ENCODE measurements around the gene TRIM26. TPM values are rescaled to one million over a fixed set of nuclear protein-coding genes. Genes with fewer than 3 reads are reported as not detected.
"Not testable (repeated sequence)": the region's sequence is repeated elsewhere in the genome, so short reads cannot be mapped to it uniquely, and the experiment has no call there.

TRIM26 gene
- total RNA-seq (10.1 TPM), polyA plus RNA-seq (ENCODE audit: insufficient read depth in 1 of 8, insufficient read length in 8 of 8, low replicate concordance in 1 of 8) (10 to 100 TPM; 12.8 to 19.1 (median 15.7) TPM)
- long read RNA-seq, donor 1, result 0 reads
- long read RNA-seq, donor 2, result 0 reads
- long read RNA-seq, donor 3, partial matches to known transcripts, result 0 of 2 reads
- long read RNA-seq, donor 3, other reads (novel, unspliced or antisense), result 0 of 2 reads
- long read RNA-seq, donor 4, result 0 reads
- long read RNA-seq, donor 5, partial matches to known transcripts, result 17 of 17 reads
- long read RNA-seq, donor 5, other reads (novel, unspliced or antisense), result 0 of 17 reads
- long read RNA-seq, donor 6, result 0 reads
- long read RNA-seq, donor 7, partial matches to known transcripts, result 0 of 1 reads
- long read RNA-seq, donor 7, other reads (novel, unspliced or antisense), result 0 of 1 reads
- long read RNA-seq, donor 8, result 0 reads
- long read RNA-seq, donor 9, partial matches to known transcripts, result 0 of 1 reads
- long read RNA-seq, donor 9, other reads (novel, unspliced or antisense), result 0 of 1 reads
- long read RNA-seq, donor 10, result 0 reads
- long read RNA-seq, donor 11, partial matches to known transcripts, result 0 of 3 reads
- long read RNA-seq, donor 11, other reads (novel, unspliced or antisense), result 0 of 3 reads

GRCh38 chr6:30212865-30213666, at the start of gene TRIM26:
TRIM26 (minus strand) TSS chr6:30213406; CDS start chr6:30199103, 14,303 bp downstream.
- H3K27ac ChIP-seq (ENCODE audit: low read length), result peak within 1 kb of the TSS; percentile 98
- peaks cover 8% of the 10 kb centered on the region for H3K36me3 ChIP-seq (ENCODE audit: control insufficient read depth, insufficient read depth, low read length)
- H3K9me3 ChIP-seq (replicated peaks; ENCODE audit: control insufficient read depth, low read depth, low read length), result no peaks in the 10 kb centered on the region
- H3K4me1 ChIP-seq (ENCODE audit: control insufficient read depth, insufficient read depth, low read length), result peaks cover 10% of the 10 kb centered on the region
- peak; percentile 99 for DNase-seq
- no peaks in the 10 kb centered on the region for H3K27me3 ChIP-seq (ENCODE audit: control insufficient read depth, insufficient read depth, low read length)
- WGBS (ENCODE audit: insufficient coverage), result under 1% methylated on average over 56 of the region's 59 CpGs
- peak within 1 kb of the TSS; percentile 89 for H3K4me3 ChIP-seq (ENCODE audit: low read length)

- no peaks in the 10 kb centered on the region for H3K9me3 ChIP-seq (replicated peaks; ENCODE audit: control insufficient read depth, low read depth, low read length)
- H3K27me3 ChIP-seq (ENCODE audit: control insufficient read depth, insufficient read depth, low read length), result peaks cover 17% of the 10 kb centered on the region
- 3% methylated on average over 39 of the region's 40 CpGs for WGBS (ENCODE audit: insufficient coverage)
- peaks cover 11% of the 10 kb centered on the region for H3K4me1 ChIP-seq (ENCODE audit: control insufficient read depth, insufficient read depth, low read length)
- DNase-seq, result peak; percentile 19
- H3K27ac ChIP-seq (ENCODE audit: low read length), result no peak overlapping the region
- H3K36me3 ChIP-seq (ENCODE audit: control insufficient read depth, insufficient read depth, low read length), result no peaks in the 10 kb centered on the region
- peak overlapping the region; percentile 91 for H3K4me3 ChIP-seq (ENCODE audit: low read length)
Observed at GRCh38 chr6:30260036-30260504, 46.9 kb upstream of the TRIM26 start.

GRCh38 chr6:30259140-30260035, 46.2 kb upstream of the TRIM26 start:
- WGBS (ENCODE audit: insufficient coverage), result under 1% methylated on average over 50 of the region's 56 CpGs
- H3K27me3 ChIP-seq (ENCODE audit: control insufficient read depth, insufficient read depth, low read length), result peaks cover 17% of the 10 kb centered on the region

GRCh38 chr6:30258204-30258603, 45.0 kb upstream of the TRIM26 start:
- 32% methylated on average over 2 of the region's 3 CpGs for WGBS (ENCODE audit: insufficient coverage)

More at GRCh38 chr6:30259140-30260035, 46.2 kb upstream of the TRIM26 start:
- Histone ChIP-seq H3K9me3 (replicated peaks; ENCODE audit: control insufficient read depth, low read depth, low read length) (no peaks in the 10 kb centered on the region), H3K4me3 (ENCODE audit: low read length) (peak overlapping the region; percentile 91), H3K27ac (ENCODE audit: low read length) (peak overlapping the region; percentile 71), H3K36me3 (ENCODE audit: control insufficient read depth, insufficient read depth, low read length) (no peaks in the 10 kb centered on the region), H3K4me1 (ENCODE audit: control insufficient read depth, insufficient read depth, low read length) (peaks cover 11% of the 10 kb centered on the region)
- DNase-seq, result peak; percentile 89

GRCh38 chr6:30252417-30252816, 39.2 kb upstream of the TRIM26 start:
- no CpG with 5 or more reads among the region's 1 CpG for WGBS (ENCODE audit: insufficient coverage)
- DNase-seq; H3K36me3 ChIP-seq (ENCODE audit: control insufficient read depth, insufficient read depth, low read length): not testable (repeated sequence)

More at GRCh38 chr6:30258204-30258603, 45.0 kb upstream of the TRIM26 start:
- Histone ChIP-seq H3K36me3 (ENCODE audit: control insufficient read depth, insufficient read depth, low read length) (no peaks in the 10 kb centered on the region), H3K9me3 (replicated peaks; ENCODE audit: control insufficient read depth, low read depth, low read length) (no peaks in the 10 kb centered on the region), H3K4me1 (ENCODE audit: control insufficient read depth, insufficient read depth, low read length) (peaks cover 11% of the 10 kb centered on the region), H3K27me3 (ENCODE audit: control insufficient read depth, insufficient read depth, low read length) (peaks cover 17% of the 10 kb centered on the region), H3K27ac (ENCODE audit: low read length) (no peak overlapping the region), H3K4me3 (ENCODE audit: low read length) (no peak overlapping the region)
- no peak for DNase-seq

GRCh38 chr6:30244560-30244959, 31.4 kb upstream of the TRIM26 start:
- Histone ChIP-seq H3K27me3 (ENCODE audit: control insufficient read depth, insufficient read depth, low read length) (no peaks in the 10 kb centered on the region), H3K4me3 (ENCODE audit: low read length) (no peak overlapping the region), H3K9me3 (replicated peaks; ENCODE audit: control insufficient read depth, low read depth, low read length) (no peaks in the 10 kb centered on the region), H3K4me1 (ENCODE audit: control insufficient read depth, insufficient read depth, low read length) (no peaks in the 10 kb centered on the region), H3K27ac (ENCODE audit: low read length) (no peak overlapping the region), H3K36me3 (ENCODE audit: control insufficient read depth, insufficient read depth, low read length) (no peaks in the 10 kb centered on the region)
- WGBS (ENCODE audit: insufficient coverage), result no CpG with 5 or more reads among the region's 3 CpGs
- no peak for DNase-seq

More at GRCh38 chr6:30252417-30252816, 39.2 kb upstream of the TRIM26 start:
- H3K27ac ChIP-seq (ENCODE audit: low read length); H3K9me3 ChIP-seq (replicated peaks; ENCODE audit: control insufficient read depth, low read depth, low read length); H3K27me3 ChIP-seq (ENCODE audit: control insufficient read depth, insufficient read depth, low read length); H3K4me1 ChIP-seq (ENCODE audit: control insufficient read depth, insufficient read depth, low read length); H3K4me3 ChIP-seq (ENCODE audit: low read length): not testable (repeated sequence)

- no peaks in the 10 kb centered on the region for H3K9me3 ChIP-seq (replicated peaks; ENCODE audit: control insufficient read depth, low read depth, low read length)
- no peak overlapping the region for H3K27ac ChIP-seq (ENCODE audit: low read length)
- H3K36me3 ChIP-seq (ENCODE audit: control insufficient read depth, insufficient read depth, low read length), result no peaks in the 10 kb centered on the region
- 33% methylated on average over 3 of the region's 6 CpGs for WGBS (ENCODE audit: insufficient coverage)
- DNase-seq, result peak; percentile 9
- H3K4me3 ChIP-seq (ENCODE audit: low read length), result no peak overlapping the region
- no peaks in the 10 kb centered on the region for H3K4me1 ChIP-seq (ENCODE audit: control insufficient read depth, insufficient read depth, low read length)
- no peaks in the 10 kb centered on the region for H3K27me3 ChIP-seq (ENCODE audit: control insufficient read depth, insufficient read depth, low read length)
Observed at GRCh38 chr6:30238178-30238795, 25.1 kb upstream of the TRIM26 start.

- H3K27me3 ChIP-seq (ENCODE audit: control insufficient read depth, insufficient read depth, low read length), result no peaks in the 10 kb centered on the region
- no peaks in the 10 kb centered on the region for H3K9me3 ChIP-seq (replicated peaks; ENCODE audit: control insufficient read depth, low read depth, low read length)
- no peak overlapping the region for H3K4me3 ChIP-seq (ENCODE audit: low read length)
- peak; percentile 76 for DNase-seq
- H3K4me1 ChIP-seq (ENCODE audit: control insufficient read depth, insufficient read depth, low read length), result no peaks in the 10 kb centered on the region
- H3K36me3 ChIP-seq (ENCODE audit: control insufficient read depth, insufficient read depth, low read length), result no peaks in the 10 kb centered on the region
- no peak overlapping the region for H3K27ac ChIP-seq (ENCODE audit: low read length)
- WGBS (ENCODE audit: insufficient coverage), result no CpG with 5 or more reads among the region's 2 CpGs
Observed at GRCh38 chr6:30234356-30234755, 21.1 kb upstream of the TRIM26 start.

- H3K36me3 ChIP-seq (ENCODE audit: control insufficient read depth, insufficient read depth, low read length), result no peaks in the 10 kb centered on the region
- no peaks in the 10 kb centered on the region for H3K27me3 ChIP-seq (ENCODE audit: control insufficient read depth, insufficient read depth, low read length)
- H3K4me3 ChIP-seq (ENCODE audit: low read length), result no peak overlapping the region
- no peak for DNase-seq
- no peak overlapping the region for H3K27ac ChIP-seq (ENCODE audit: low read length)
- no CpG with 5 or more reads among the region's 2 CpGs for WGBS (ENCODE audit: insufficient coverage)
- H3K9me3 ChIP-seq (replicated peaks; ENCODE audit: control insufficient read depth, low read depth, low read length), result no peaks in the 10 kb centered on the region
- no peaks in the 10 kb centered on the region for H3K4me1 ChIP-seq (ENCODE audit: control insufficient read depth, insufficient read depth, low read length)
Observed at GRCh38 chr6:30231067-30231466, 17.9 kb upstream of the TRIM26 start.

Measured in muscle of leg (tissue), 16 donors.